GM19438 (cell line): ENCODE results near the gene GRAMD2B.
"Not testable (repeated sequence)": the region's sequence is repeated elsewhere in the genome, so short reads cannot be mapped to it uniquely, and the experiment has no call there.

Experiments
- ATAC-seq: cut with Tn5 transposase; IDR thresholded peaks from one replicate; pipeline ENCODE4 v1.9.1; 2021; ENCODE audit warnings: low read depth; ENCODE audit not compliant: unreplicated experiment

GRAMD2B gene

DNA sequence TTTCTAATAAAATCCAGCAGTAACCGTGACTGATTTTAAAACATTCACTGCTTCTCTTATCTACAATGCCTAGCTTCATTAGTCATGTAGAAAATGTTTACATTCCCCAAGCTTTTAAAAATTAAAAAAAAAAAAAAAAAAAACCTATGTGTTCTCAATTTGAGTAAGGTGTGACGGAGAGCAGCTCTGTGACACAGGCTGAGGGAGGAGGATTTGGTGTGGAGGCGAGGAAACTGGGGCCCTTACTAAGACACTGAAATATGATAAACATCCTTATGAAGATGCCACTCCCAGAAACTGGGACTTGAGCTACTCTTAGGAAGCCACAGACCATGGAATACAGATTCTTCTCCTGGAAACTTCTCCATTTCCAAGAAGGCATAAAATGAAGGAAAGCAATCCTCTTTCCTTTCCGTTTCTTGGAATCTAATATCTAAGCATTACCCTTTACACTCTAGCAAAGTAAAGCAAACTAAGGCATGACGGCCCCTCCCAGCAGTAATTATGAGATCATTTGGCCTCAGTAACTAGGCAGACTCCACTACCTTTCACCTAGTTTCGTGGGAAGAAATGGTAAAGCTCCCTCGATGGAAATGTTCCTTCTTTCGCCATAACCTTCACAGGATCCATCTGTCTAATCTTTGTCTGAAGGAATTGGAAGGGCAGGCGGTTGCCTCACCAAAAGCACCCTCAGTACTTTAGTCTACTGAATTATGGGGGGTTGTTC is 23.5 kb downstream of the GRAMD2B start:
- no peak for ATAC-seq

DNA sequence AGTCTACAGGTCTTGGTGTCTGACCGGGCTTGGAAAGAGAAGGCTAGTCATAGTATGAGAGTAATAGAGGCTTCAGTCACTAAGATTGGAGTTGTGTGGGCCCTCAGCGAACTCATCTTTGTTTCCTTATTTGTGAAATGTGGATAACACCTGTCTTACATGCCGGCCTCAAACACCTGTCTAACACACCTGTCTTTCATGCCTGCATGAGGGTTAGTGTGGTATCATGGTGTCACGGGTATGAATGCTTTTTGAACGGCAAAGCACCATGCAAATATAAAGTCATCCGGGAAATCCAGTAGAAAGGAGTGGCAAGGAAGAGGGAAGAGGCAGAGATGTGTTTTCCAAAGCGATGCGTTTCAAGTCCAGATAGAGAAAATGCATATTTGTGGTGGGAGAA is 25.5 kb downstream of the GRAMD2B start:
- no peak for ATAC-seq

DNA sequence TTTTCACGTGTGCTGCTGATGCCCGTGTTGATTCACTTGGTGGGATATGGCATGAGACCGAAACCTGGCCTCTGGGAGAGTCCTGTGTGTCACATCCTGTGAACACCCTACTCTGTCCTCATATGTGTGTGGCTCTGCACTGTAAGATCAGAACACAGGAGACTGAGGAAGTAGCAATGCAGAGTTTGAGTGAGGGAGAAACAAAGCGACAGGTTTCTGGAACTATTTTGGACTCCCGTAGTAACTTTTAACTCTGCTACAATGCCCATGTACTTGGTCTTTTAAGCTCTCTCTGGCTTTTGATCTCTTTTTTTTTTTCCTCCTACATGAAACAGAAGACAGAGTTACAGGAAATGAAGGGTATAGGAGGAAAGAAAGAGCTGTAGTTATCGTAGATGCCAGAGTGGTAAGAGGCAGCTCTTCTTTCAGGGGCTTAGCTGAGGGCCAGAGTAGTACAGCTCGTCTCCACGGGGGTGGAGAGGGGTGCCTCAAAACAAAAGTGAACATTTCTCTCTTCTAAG is 26.6 kb downstream of the GRAMD2B start:
- peak; percentile 81 for ATAC-seq

DNA sequence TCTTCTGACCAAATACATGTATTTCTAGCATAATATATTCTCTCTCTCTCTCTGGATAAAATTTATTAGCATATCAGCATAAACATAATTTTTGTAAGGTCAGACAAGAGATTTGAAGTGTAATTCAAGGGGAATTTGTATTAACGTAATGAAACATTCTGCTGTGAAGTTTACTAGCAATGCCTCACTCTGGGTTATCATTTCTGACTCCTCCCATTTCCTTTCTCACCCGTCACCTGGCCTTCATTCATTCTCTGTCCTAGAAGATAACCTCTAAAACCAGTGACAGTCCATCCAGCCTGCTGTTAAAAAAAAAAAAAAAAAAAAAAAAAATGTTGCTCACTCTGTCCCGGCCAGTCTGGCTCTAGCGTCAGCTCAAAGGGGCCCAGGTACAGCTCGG is 27.1 kb downstream of the GRAMD2B start:
- peak; percentile 60 for ATAC-seq

DNA sequence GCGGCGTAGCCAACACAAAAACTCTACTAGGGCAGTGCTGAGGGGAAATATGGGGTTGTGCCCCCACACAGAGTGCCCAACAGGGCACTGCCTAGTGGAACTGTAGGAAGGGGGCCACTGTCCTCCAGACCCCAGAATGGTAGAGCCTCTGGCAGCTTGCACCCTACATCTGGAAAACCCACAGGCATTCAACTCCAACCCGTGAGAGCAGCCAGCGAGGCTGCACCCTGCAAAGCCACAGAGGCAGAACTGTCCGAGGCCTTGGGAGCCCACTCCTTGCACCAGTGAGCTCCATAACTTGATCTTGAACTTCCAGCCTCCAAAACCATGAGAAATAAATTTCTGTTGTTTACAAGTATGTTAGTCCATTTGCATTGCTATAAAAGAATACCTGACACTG is 27.7 kb downstream of the GRAMD2B start:
- ATAC-seq = no peak

DNA sequence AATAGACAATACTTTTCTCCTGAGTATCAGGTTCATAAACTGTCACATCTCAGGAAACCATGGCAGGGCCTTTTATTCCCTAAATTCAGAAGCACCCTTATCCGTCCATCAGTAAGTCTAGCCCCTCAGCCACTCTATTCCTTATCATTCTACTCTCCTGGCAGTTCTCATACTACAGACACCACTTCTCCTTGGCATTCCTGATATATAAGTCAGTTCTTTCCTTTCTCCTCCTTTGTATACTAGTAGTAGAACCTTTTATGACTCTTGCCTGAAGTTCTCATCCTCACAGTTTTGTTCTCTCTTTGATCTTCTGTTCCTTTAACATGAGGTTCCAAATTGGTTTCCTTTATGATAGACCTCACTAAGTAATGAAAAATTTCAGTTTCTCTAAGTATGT is 29.3 kb downstream of the GRAMD2B start:
- no peak for ATAC-seq

DNA sequence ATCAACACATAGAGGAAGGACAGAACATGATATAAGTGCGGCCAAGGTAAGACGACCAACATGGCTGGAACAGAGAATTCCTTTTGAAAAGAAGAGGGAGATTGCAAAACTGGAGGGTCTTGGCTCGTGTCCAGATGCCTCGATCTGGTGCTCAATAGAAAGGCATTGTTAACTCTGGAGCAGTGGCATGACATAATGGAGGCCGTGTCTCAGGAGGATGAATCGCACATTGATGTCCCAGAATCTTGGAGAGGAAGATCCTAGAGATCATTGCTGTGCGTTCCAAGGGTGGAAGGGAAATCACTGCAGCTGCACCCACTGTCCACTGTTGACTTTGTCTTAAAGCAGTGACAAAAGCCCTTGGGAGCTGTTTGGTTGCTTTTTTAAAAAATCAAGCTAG is 30.9 kb downstream of the GRAMD2B start:
- ATAC-seq = no peak

DNA sequence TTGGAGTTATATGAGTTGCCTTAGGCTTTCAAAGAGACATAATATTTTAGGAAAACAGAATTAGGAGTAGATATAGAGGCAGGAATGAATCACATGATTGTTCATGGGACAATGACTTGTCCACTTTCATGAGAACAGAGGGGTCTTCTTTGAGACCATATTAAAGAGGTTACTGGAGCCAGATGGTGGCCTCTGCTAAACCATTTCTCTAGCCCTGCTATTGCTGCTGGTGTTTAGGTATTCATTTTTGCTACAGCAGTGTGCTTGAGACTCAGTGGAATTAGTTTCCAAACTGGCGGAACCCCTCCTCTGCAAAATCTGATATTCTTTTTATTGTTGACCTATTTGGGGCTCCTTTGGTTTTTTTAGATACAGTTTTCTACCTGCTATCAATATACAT is 31.3 kb downstream of the GRAMD2B start:
- no peak for ATAC-seq

DNA sequence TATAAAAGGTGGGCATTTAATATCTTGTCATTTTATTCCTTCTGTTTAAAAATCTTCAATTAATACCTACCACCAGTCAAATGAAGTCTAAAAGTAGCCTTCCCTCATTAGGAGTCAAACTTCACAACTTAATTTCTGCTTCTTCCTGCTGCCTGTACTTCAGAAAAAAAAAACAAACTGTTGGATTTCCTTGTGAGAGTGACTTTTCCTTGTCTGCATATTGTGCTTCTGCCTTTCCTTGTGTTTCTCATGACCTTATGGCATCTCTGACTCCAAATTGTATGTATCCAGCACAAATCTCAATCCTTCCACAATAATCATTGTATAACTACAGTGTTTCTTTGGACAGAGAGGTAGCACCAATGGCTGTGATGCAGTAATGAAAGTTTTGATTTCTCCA is 32.1 kb downstream of the GRAMD2B start:
- no peak for ATAC-seq

DNA sequence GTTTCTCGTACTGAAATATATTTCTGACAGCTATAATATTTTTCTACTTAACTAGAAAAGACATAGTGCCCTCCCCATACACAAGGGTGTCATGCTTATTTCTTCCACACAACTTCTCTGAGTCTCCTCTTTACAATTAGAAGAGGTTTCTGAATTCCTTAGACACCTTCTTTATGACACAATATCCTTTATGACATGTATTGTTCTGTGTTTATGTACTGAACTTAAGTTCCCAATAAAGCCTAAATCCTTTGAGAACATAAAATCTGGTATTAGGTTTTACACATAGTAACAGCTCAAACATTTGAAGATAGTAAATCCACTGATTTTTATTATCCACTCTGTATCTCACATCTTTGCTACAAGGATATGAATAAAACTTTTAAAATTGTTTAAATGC is 32.5 kb downstream of the GRAMD2B start:
- ATAC-seq = no peak

DNA sequence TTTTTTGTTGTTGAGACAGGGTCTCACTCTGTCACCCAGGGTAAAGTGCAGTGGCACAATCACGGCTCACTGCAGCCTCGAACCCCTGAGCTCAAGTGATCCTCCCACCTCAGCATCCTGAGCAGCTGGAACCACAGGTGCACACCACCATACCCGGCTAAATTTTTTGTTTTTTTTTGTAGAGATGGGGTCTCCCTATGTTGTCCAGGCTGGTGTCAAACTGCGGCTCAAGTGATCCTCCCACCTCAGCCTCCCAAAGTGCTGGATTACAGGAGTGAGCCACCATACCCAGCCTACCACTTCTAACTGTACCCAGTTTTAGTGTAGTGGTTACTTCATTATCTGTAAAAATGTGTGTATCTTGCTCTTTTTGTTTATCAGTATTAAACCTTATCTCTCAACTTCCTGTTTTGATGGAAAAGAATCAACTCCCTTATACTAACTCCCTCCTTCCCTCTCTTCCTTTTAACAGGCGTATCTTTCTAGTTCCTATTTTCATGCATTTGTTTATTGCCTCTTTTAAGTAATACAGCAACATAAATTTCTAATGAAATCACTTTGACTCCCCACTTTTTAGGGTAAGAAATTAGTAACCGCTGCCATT is 33.1 kb downstream of the GRAMD2B start:
- ATAC-seq = no peak

DNA sequence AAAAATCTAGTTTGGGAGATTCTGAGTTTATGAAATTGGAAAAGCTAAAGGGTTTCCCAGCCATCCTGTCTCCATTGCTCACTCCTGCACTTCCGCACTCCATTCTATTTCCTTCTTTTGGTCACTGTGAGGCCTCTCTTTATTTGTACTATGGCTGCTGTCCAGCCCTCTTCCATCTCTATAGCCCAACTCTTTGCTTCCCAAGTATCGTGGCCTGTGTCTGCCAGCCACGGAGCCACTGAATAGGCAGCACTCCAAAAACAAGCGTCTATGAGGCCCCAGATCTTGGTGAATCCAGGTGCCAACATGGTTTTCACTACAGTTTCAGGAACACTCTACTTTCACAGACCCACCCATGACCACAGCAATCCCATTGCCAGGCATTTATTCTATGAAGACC is 37.2 kb downstream of the GRAMD2B start:
- ATAC-seq = no peak

DNA sequence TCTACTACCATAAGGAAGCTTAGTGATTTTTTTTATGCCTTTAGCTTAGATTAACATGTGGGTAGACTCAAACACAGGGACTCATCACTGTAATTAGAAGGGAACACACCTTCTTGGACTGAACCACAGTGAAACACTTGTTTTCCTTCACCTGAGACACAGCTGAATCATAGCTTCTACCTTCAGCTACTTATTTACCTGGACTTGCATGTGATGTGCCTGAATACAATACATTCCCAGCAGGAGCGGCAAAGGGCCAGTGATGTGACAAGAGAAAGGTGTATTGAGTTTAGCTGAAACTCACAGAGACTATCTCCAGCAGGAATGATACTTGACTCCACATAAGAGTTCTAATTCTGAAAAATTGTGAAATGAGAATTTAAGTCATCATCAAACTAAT is 37.8 kb downstream of the GRAMD2B start:
- no peak for ATAC-seq

DNA sequence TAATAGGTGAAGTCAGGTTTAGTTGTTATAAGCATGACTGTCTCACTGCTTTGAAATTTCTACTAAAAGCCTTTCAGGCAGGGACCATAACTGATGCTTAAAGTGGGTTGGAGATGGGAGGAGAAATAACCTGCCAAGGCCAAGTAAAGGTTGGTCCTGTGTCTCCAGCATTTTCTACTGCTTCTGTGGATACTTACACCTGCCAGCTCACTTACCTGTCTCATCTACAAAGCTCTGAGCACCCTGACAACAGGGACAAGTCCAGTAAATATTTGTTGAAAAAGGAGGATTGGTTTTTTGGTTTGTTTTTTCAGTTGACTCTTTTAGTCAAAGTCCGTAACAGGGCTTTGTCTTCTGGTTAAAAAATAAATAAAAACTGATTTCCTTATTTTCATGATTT is 38.6 kb downstream of the GRAMD2B start:
- peak; percentile 13 for ATAC-seq

DNA sequence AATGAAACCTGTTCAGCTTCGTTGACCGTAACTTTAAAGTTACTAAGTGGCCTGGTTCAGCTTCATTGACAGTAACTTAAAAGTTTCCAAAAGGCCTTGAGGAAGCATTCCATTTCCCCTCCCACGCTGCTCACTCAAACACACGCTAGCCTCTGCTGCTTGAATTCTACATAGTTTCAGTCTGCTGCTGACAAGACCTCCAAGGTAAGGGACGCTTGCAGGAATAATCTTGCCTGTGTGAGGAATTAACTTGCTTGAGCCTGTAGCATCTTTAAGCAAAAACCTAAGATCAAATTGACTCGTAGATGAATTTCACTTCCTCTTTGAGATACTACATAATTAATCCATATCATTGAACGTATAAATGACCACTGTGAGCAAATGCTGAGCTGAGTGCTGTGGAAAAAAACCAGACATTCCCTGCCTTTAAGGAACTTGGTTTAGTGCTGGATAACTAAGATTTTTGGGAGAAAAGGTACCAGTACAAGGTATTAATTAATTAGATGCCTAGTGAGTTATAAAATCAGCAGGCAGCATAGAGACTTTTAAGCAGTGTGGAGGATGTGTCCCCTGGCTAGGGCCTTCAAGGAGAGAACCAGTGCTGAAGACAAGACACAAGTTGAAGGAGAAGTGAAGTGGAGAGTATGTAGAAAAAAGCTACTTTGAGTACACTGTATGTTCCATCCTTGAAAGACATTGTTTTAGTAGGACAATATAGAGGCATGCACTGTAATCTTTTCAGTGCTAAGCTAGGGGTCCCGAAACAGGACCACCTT is 39.2 kb downstream of the GRAMD2B start:
- peak; percentile 68 for ATAC-seq

DNA sequence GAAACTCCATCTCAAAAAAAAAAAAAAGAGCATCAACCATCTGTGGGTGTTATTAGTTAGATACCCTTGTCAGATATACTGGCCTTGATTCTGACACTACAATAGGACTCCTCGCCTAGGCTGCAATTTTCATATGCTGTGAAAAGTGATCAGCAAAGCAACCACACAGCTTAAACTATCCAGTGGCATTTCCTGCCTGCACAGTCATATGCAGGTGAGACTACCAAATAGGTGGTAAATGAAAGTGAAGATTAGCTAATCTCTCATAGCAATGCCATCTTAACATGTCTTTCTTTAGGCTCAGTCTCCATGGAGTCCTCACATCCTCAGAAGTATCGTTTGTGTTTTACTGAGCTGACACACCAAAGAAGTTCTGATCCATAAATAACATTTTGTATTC is 40.8 kb downstream of the GRAMD2B start:
- ATAC-seq = no peak

DNA sequence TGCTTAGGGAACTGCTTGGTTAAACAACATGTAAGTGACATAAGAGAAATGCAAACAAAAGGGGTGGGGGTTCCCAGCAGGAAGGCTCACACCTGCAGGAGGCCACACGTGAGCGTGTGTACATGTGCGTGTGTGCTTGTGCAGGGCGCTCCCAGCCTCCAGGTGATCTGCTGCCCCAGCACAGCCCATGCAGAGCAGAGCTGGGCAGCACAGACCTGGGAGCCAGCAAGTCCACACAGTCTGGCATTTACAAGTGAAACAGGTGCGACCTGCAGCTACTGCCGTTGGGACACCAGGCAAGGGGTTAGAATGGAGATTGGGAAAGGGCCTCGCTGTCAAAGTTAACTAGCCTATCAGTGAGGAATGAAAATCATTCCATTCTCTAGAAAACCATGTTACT is 41.8 kb downstream of the GRAMD2B start:
- no peak for ATAC-seq

DNA sequence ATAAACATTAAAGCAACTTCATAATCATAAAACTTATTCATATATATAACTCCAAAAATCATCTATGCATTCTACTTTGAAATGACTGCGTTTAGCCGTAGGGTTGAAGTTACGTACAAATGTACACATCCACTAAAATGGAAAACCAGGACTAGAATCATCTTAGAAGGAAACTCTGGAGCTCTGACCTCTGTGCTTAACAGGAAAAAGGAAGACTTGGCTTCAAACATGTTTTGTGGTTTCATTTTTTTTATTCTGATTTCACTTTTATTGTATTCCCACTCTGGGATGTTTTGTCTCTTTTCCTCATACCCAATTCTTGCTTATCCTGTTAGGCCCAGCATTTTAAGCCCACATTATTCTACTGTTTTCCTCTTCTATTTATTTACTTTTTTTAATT is 44.9 kb downstream of the GRAMD2B start:
- ATAC-seq = no peak

DNA sequence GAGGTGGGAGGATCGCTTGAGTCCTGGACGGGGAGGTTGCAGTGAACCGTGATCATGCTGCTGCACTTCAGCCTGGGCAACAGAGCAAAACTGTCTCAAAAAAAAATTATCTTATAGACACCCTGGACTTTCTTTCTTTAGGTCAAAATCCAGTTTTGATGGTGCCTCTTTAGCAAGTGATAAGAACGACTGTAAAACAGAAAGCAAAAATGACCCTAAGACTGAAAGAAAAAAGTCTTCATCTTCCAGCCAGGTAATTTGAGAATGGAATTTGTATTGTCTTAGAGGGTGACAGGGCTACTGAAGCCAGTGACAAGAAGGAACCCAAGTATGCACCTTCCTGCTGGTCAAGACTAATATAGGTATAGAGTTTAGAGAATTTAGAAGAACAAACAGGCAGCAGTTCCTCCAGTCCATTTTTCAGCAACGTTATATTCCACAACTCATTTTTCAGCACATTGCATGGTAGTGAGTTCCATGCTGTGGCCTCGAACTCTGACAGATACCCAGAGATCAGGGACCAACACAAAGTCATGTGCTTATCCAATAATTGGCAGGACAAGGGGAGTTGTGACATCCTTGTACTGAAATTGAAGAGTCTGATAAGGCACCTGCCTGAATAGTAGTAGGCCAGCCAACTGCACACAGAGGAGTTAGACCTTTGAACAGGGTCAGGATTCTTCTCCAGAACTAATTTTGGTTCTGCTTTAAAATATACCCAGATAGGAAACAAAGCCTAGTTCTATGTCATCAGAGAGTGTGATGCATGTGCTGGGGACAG is 46.5 kb downstream of the GRAMD2B start:
- ATAC-seq = no peak

DNA sequence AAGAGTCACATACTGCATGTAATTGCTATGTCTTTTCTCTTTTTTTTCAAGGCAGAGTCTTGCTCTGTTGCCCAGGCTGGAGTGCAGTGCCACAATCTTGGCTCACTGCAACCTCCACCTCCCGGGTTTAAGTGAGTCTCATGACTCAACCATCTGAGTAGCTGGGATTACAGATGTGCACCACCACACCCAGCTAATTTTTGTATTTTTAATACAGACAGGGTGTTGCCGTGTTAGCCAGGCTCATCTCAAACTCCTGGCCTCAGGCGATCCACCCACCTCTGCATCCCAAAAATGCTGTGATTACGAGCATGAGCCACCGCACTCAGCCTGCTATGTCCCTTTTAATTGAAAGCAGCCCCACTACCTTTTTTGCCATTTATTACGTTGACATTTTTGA is 47.3 kb downstream of the GRAMD2B start:
- ATAC-seq = not testable (repeated sequence)

DNA sequence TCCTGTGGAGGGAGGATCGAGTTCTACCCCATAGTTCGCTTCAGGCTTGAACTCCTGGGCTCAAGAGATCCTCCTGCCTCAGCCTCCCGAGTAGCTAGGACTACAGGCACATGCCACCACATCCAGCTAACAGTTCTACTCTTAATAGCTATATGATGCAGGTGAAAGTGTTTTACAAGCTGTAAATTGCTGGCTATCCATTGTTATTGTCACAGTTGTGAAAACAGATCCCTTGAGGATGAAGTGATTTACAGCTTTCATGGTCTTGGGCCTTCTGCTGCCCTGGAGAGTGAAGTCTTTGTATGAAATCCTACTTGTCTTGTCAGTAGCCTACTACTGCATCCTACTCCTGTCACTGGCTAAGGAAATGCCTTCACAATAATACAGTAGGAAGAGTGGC is 48.0 kb downstream of the GRAMD2B start:
- ATAC-seq = no peak
